ENCODE data around the gene NF2.
A peak's percentile ranks its signal among the peaks of the same experiment; 100 is the strongest.
"Not testable (repeated sequence)": the region's sequence is repeated elsewhere in the genome, so short reads cannot be mapped to it uniquely, and the experiment has no call there.

NF2 gene

GRCh38 chr22:29603358-29604075 lies at the start of gene NF2:
Gene NF2 (plus strand): TSS chr22:29603633. CDS start chr22:29603999, 366 bp downstream.
- DNase-seq = peak; percentile 97 to 98

- DNase-seq = no peak
Measured at GRCh38 chr22:29555065-29555644, 48.3 kb upstream of the NF2 start.

GRCh38 chr22:29559030-29559429 lies 44.4 kb upstream of the NF2 start:
- DNase-seq = no peak

GRCh38 chr22:29559853-29560252 lies 43.6 kb upstream of the NF2 start:
- no peak for DNase-seq

GRCh38 chr22:29563652-29564460 lies 39.6 kb upstream of the NF2 start:
- DNase-seq = no peak

- DNase-seq = not testable (repeated sequence)
Measured at GRCh38 chr22:29566513-29566912, 36.9 kb upstream of the NF2 start.

GRCh38 chr22:29567338-29567737 lies 36.1 kb upstream of the NF2 start:
- no peak for DNase-seq

GRCh38 chr22:29569011-29569678 lies 34.3 kb upstream of the NF2 start:
- DNase-seq = no peak

- DNase-seq = no peak
Measured at GRCh38 chr22:29570456-29570855, 33.0 kb upstream of the NF2 start.

- no peak for DNase-seq
Measured at GRCh38 chr22:29570912-29571549, 32.4 kb upstream of the NF2 start.

- no peak for DNase-seq
Measured at GRCh38 chr22:29574762-29575450, 28.5 kb upstream of the NF2 start.

- DNase-seq = no peak
Measured at GRCh38 chr22:29578462-29579200, 24.8 kb upstream of the NF2 start.

GRCh38 chr22:29580200-29580810 lies 23.1 kb upstream of the NF2 start:
- DNase-seq = no peak

- DNase-seq = no peak
Measured at GRCh38 chr22:29581799-29582198, 21.6 kb upstream of the NF2 start.

- no peak for DNase-seq
Measured at GRCh38 chr22:29584975-29585374, 18.5 kb upstream of the NF2 start.

GRCh38 chr22:29586193-29586705 lies 17.2 kb upstream of the NF2 start:
- not testable (repeated sequence) for DNase-seq

- DNase-seq = no peak
Measured at GRCh38 chr22:29587938-29588699, 15.3 kb upstream of the NF2 start.

GRCh38 chr22:29593923-29594322 lies 9.5 kb upstream of the NF2 start:
- DNase-seq = no peak

GRCh38 chr22:29594447-29594846 lies 9.0 kb upstream of the NF2 start:
- DNase-seq = not testable (repeated sequence)

- no peak for DNase-seq
Measured at GRCh38 chr22:29596408-29596807, 7.0 kb upstream of the NF2 start.
